ENCODE results near the gene TBCK.

TBCK gene

GRCh38 chr4:106019771-106020170, 296.2 kb downstream of the TBCK start:
- no peak overlapping the region for H3K4me3 ChIP-seq (ENCODE audit: low read depth, low read length)
- no peak for DNase-seq (ENCODE audit: low read depth)
- TF ChIP-seq CTCF (IDR thresholded peaks at IDR 0.05; ENCODE audit: insufficient read depth, low read depth, low read length, missing control alignments) = no peak

GRCh38 chr4:106017975-106018374, 298.0 kb downstream of the TBCK start:
- H3K4me3 ChIP-seq (ENCODE audit: low read depth, low read length) = no peak overlapping the region
- no peak for TF ChIP-seq CTCF (IDR thresholded peaks at IDR 0.05; ENCODE audit: insufficient read depth, low read depth, low read length, missing control alignments)
- DNase-seq (ENCODE audit: low read depth) = no peak

GRCh38 chr4:106011387-106011786, 304.6 kb downstream of the TBCK start:
- no peak for DNase-seq (ENCODE audit: low read depth)
- no peak overlapping the region for H3K4me3 ChIP-seq (ENCODE audit: low read depth, low read length)
- no peak for TF ChIP-seq CTCF (IDR thresholded peaks at IDR 0.05; ENCODE audit: insufficient read depth, low read depth, low read length, missing control alignments)

- no peak for DNase-seq (ENCODE audit: low read depth)
- no peak overlapping the region for H3K4me3 ChIP-seq (ENCODE audit: low read depth, low read length)
- TF ChIP-seq CTCF (IDR thresholded peaks at IDR 0.05; ENCODE audit: insufficient read depth, low read depth, low read length, missing control alignments) = no peak
These were observed 305.2 kb downstream of the TBCK start for GRCh38 chr4:106010761-106011160.

GRCh38 chr4:106002994-106003393, 313.0 kb downstream of the TBCK start:
- H3K4me3 ChIP-seq (ENCODE audit: low read depth, low read length) = no peak overlapping the region
- no peak for TF ChIP-seq CTCF (IDR thresholded peaks at IDR 0.05; ENCODE audit: insufficient read depth, low read depth, low read length, missing control alignments)
- DNase-seq (ENCODE audit: low read depth) = no peak

GRCh38 chr4:105998171-105999063, 317.6 kb downstream of the TBCK start:
- no peak overlapping the region for H3K4me3 ChIP-seq (ENCODE audit: low read depth, low read length)
- no peak for TF ChIP-seq CTCF (IDR thresholded peaks at IDR 0.05; ENCODE audit: insufficient read depth, low read depth, low read length, missing control alignments)
- DNase-seq (ENCODE audit: low read depth) = no peak

GRCh38 chr4:105996845-105997244, 319.2 kb downstream of the TBCK start:
- no peak for DNase-seq (ENCODE audit: low read depth)
- TF ChIP-seq CTCF (IDR thresholded peaks at IDR 0.05; ENCODE audit: insufficient read depth, low read depth, low read length, missing control alignments) = no peak
- no peak overlapping the region for H3K4me3 ChIP-seq (ENCODE audit: low read depth, low read length)

Data from GM12865 (cell line).